SK-N-SH (cell line): Measurements from ENCODE around the gene PHKB.
"Not testable (repeated sequence)": the region's sequence is repeated elsewhere in the genome, so short reads cannot be mapped to it uniquely, and the experiment has no call there.

ENCODE experiments used
- CTCF ChIP-seq: fragments of 200-600 bp; sonication (generic); IDR thresholded peaks from 2 replicates; pipeline ENCODE4 v1.6.1; 2017; ENCODE audit warnings: antibody characterized with exemption, mild to moderate bottlenecking, moderate library complexity
- EP300 ChIP-seq, 2 experiments: IDR thresholded peaks; 2 replicates each; pipeline versions ENCODE4 v1.4.0 to v1.6.1; 2012; ENCODE audit warnings: borderline replicate concordance in 1 of 2, low read depth in 1 of 2, low read length in 1 of 2
- EZH2phosphoT487 ChIP-seq: fragments of 200-600 bp; sonication (generic); IDR thresholded peaks from 2 replicates; pipeline ENCODE4 v1.6.1; 2017; ENCODE audit warnings: low read depth, mixed run types, mild to moderate bottlenecking, antibody characterized with exemption, moderate library complexity, borderline replicate concordance
- FOXM1 ChIP-seq: IDR thresholded peaks from 2 replicates; pipeline ENCODE4 v1.4.0; 2012; ENCODE audit warnings: low read depth, mild to moderate bottlenecking
- NRF1 ChIP-seq: IDR thresholded peaks from 2 replicates; pipeline ENCODE4 v1.6.1; 2012; ENCODE audit warnings: low read depth, mild to moderate bottlenecking, low read length
- REST ChIP-seq: IDR thresholded peaks from 2 replicates; pipeline ENCODE4 v1.6.1; 2012; ENCODE audit warnings: mild to moderate bottlenecking, low read depth, low read length, moderate library complexity
- TEAD4 ChIP-seq: IDR thresholded peaks from 2 replicates; pipeline ENCODE4 v1.4.0; 2012; ENCODE audit warnings: mild to moderate bottlenecking, borderline replicate concordance; ENCODE audit not compliant: insufficient read depth

GRCh38 chr16:47551185-47551584, 90.1 kb downstream of the PHKB start:
- TF ChIP-seq CTCF; EP300 (IDR thresholded peaks at IDR 0.05; ENCODE audit: borderline replicate concordance in 1 of 2, low read depth in 1 of 2, low read length in 1 of 2); EZH2phosphoT487; NRF1; TEAD4; REST; FOXM1: not testable (repeated sequence)
